Activated CD4-positive, alpha-beta T cell treated with anti-CD3 and anti-CD28 coated beads, Interleukin-10, Interleukin-2, amounts not matched to agents 100 ng/mL and 50 ng/mL, durations not matched to agents 16 hours and 8 hours (primary cell): Measurements from ENCODE around the gene EFCAB12.
"Not testable (repeated sequence)": the region's sequence is repeated elsewhere in the genome, so short reads cannot be mapped to it uniquely, and the experiment has no call there.

Source experiments
- DNase-seq: peaks from one replicate; pipeline ENCODE4 v3.0.0-alpha.2; 2020

The EFCAB12 gene

GRCh38 chr3:129391583-129391982, 36.9 kb downstream of the EFCAB12 start:
- not testable (repeated sequence) for DNase-seq

GRCh38 chr3:129389572-129389937, 38.9 kb downstream of the EFCAB12 start:
- no peak for DNase-seq

- not testable (repeated sequence) for DNase-seq
These were observed 39.5 kb downstream of the EFCAB12 start for GRCh38 chr3:129388791-129389571.

GRCh38 chr3:129387487-129387886, 40.9 kb downstream of the EFCAB12 start:
- no peak for DNase-seq

GRCh38 chr3:129386984-129387383, 41.5 kb downstream of the EFCAB12 start:
- DNase-seq, result no peak

- not testable (repeated sequence) for DNase-seq
These were observed 42.9 kb downstream of the EFCAB12 start for GRCh38 chr3:129385507-129385906.

GRCh38 chr3:129384594-129385323, 43.7 kb downstream of the EFCAB12 start:
- DNase-seq, result no peak

- not testable (repeated sequence) for DNase-seq
These were observed 44.3 kb downstream of the EFCAB12 start for GRCh38 chr3:129384103-129384502.

- peak; percentile 68 for DNase-seq
These were observed 45.1 kb downstream of the EFCAB12 start for GRCh38 chr3:129383292-129383860.

GRCh38 chr3:129382366-129382765, 46.1 kb downstream of the EFCAB12 start:
- DNase-seq, result no peak

GRCh38 chr3:129379582-129380358, 48.7 kb downstream of the EFCAB12 start:
- no peak for DNase-seq

- no peak for DNase-seq
These were observed 49.5 kb downstream of the EFCAB12 start for GRCh38 chr3:129378949-129379348.

GRCh38 chr3:129377615-129378014, 50.8 kb downstream of the EFCAB12 start:
- no peak for DNase-seq

GRCh38 chr3:129375099-129375498, 53.3 kb downstream of the EFCAB12 start:
- no peak for DNase-seq

GRCh38 chr3:129371041-129371826, 57.2 kb downstream of the EFCAB12 start:
- no peak for DNase-seq

GRCh38 chr3:129370248-129370964, 58.0 kb downstream of the EFCAB12 start:
- no peak for DNase-seq

GRCh38 chr3:129369711-129370110, 58.7 kb downstream of the EFCAB12 start:
- DNase-seq, result no peak

- DNase-seq, result no peak
These were observed 60.6 kb downstream of the EFCAB12 start for GRCh38 chr3:129367821-129368220.

GRCh38 chr3:129366312-129366831, 62.1 kb downstream of the EFCAB12 start:
- no peak for DNase-seq

- DNase-seq, result no peak
These were observed 62.9 kb downstream of the EFCAB12 start for GRCh38 chr3:129365296-129366136.
